Loucy (cell line): Measurements from ENCODE around the gene C1QTNF3.

ENCODE experiments used
- H2AFZ ChIP-seq: fragments of 200-600 bp; sonication (generic); 2 replicates; pipeline ENCODE4 v1.6.0; 2016; ENCODE audit warnings: antibody characterized with exemption, mild to moderate bottlenecking, low read length, moderate library complexity
- H3F3A ChIP-seq: fragments of 200-600 bp; 2 replicates; pipeline ENCODE4 v1.6.0; 2016; ENCODE audit warnings: antibody characterized with exemption, low read depth, mild to moderate bottlenecking
- H3K27me3 ChIP-seq: fragments of 200-600 bp; sonication (generic); 2 replicates; pipeline ENCODE4 v1.6.1; 2014; ENCODE audit warnings: low read length, mild to moderate bottlenecking; ENCODE audit not compliant: insufficient read depth, poor library complexity, severe bottlenecking
- H3K36me3 ChIP-seq: fragments of 200-600 bp; sonication (generic); 2 replicates; pipeline ENCODE4 v1.6.1; 2016; ENCODE audit warnings: low read length; ENCODE audit not compliant: insufficient read depth
- H3K4me1 ChIP-seq: fragments of 200-600 bp; sonication (generic); 2 replicates; pipeline ENCODE4 v1.5.1; 2014; ENCODE audit warnings: low read length, mild to moderate bottlenecking; ENCODE audit not compliant: insufficient read depth, poor library complexity, severe bottlenecking
- H3K4me2 ChIP-seq: fragments of 200-600 bp; sonication (generic); 2 replicates; pipeline ENCODE4 v1.6.0; 2014; ENCODE audit warnings: antibody characterized with exemption, low read length, low read depth, mild to moderate bottlenecking; ENCODE audit not compliant: poor library complexity, severe bottlenecking
- H3K4me3 ChIP-seq: fragments of 200-600 bp; sonication (generic); 2 replicates; pipeline ENCODE4 v1.5.1; 2014; ENCODE audit warnings: low read length, mild to moderate bottlenecking, mixed read lengths; ENCODE audit not compliant: poor library complexity, severe bottlenecking
- H3K79me2 ChIP-seq: fragments of 200-600 bp; sonication (generic); 2 replicates; pipeline ENCODE4 v1.6.1; 2014; ENCODE audit warnings: low read length; ENCODE audit not compliant: insufficient read depth
- H3K9ac ChIP-seq: fragments of 200-600 bp; sonication (generic); 2 replicates; pipeline ENCODE4 v1.6.0; 2014; ENCODE audit warnings: mild to moderate bottlenecking, low read depth, low read length, moderate library complexity; ENCODE audit not compliant: poor library complexity, severe bottlenecking
- H3K9me2 ChIP-seq: fragments of 200-600 bp; sonication (generic); replicated peaks from 2 replicates; pipeline ENCODE4 v1.6.1; 2016; ENCODE audit warnings: low read depth, low read length, mixed read lengths
- H3K9me3 ChIP-seq: fragments of 200-600 bp; sonication (generic); 2 replicates; pipeline ENCODE4 v1.6.1; 2014; ENCODE audit warnings: mild to moderate bottlenecking, antibody characterized with exemption, low read length, low read depth; ENCODE audit not compliant: insufficient read depth
- H4K20me1 ChIP-seq: fragments of 200-600 bp; sonication (generic); 2 replicates; pipeline ENCODE4 v1.6.0; 2014; ENCODE audit warnings: antibody characterized with exemption, low read length, mild to moderate bottlenecking; ENCODE audit not compliant: insufficient read depth, poor library complexity, severe bottlenecking
- CTCF ChIP-seq: fragments of 200-600 bp; sonication (generic); conservative IDR thresholded peaks from 2 replicates; pipeline ENCODE4 v1.5.1; 2014; ENCODE audit warnings: mild to moderate bottlenecking, antibody characterized with exemption, low read length
- EZH2phosphoT487 ChIP-seq: fragments of 200-600 bp; IDR thresholded peaks from 2 replicates; pipeline ENCODE4 v1.6.1; 2018; ENCODE audit warnings: antibody characterized with exemption, mild to moderate bottlenecking, moderate library complexity, borderline replicate concordance

The C1QTNF3 gene

DNA sequence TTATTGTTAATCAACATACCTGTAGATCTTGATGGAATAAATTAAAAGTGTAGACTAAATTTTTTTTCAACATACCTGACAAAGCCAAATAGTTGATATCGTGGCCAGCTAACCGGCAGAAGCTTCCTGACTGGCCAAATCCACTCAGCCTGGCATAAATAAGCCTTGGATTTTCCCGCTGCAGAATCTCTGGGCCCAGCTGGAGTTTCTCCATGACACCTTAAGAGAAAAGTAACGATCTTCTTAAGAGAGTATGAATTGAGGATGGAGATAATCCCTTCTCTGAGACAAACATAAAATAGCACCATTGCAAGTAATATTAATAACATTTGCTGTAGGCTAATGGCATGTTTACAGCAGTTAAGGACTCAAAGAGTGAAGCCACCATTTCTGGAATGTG lies 37.3 kb downstream of the C1QTNF3 start:
- TF ChIP-seq CTCF (no peak), EZH2phosphoT487 (no peak)
- H3K4me1 ChIP-seq: peaks cover 23% of the 10 kb centered on the region
- H3K9ac ChIP-seq: no peak overlapping the region
- no peaks in the 10 kb centered on the region for H3K27me3 ChIP-seq
- no peak overlapping the region for H3K4me3 ChIP-seq
- no peaks in the 10 kb centered on the region for H3K36me3 ChIP-seq
- no peaks in the 10 kb centered on the region for H4K20me1 ChIP-seq
- H3K4me2 ChIP-seq: peak overlapping the region; percentile 94
- no peaks in the 10 kb centered on the region for H3K9me3 ChIP-seq
- peaks cover 9% of the 10 kb centered on the region for H3K79me2 ChIP-seq
- H2AFZ ChIP-seq: no peak overlapping the region
- no peaks in the 10 kb centered on the region for H3K9me2 ChIP-seq
- no peaks in the 10 kb centered on the region for H3F3A ChIP-seq

DNA sequence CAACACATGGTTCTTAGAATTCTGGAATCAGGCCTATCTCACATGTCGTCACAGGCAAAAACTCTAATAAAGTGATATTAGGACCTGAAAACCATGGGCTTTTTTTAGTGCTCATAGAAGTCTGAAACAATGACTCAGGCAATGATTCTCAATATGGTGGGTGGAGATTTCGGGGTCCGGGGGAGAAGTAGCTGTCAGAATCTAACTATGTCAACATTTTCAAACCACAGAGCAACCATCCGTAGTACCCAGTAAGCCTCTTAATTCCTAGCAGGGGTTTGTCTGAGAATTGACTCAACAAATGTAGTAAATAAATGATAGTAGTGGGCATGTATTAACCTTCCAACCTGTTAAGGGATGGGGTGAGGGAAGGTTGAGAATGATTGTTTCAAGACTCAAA lies 37.8 kb downstream of the C1QTNF3 start:
- H2AFZ ChIP-seq: no peak overlapping the region
- no peak overlapping the region for H3K9ac ChIP-seq
- H3K9me2 ChIP-seq: no peaks in the 10 kb centered on the region
- H3K9me3 ChIP-seq: no peaks in the 10 kb centered on the region
- peaks cover 23% of the 10 kb centered on the region for H3K4me1 ChIP-seq
- H3F3A ChIP-seq: no peaks in the 10 kb centered on the region
- H3K79me2 ChIP-seq: peaks cover 9% of the 10 kb centered on the region
- H3K4me2 ChIP-seq: peak overlapping the region; percentile 94
- H3K4me3 ChIP-seq: no peak overlapping the region
- TF ChIP-seq EZH2phosphoT487: no peak
- no peak for TF ChIP-seq CTCF
- H4K20me1 ChIP-seq: no peaks in the 10 kb centered on the region
- no peaks in the 10 kb centered on the region for H3K36me3 ChIP-seq
- H3K27me3 ChIP-seq: no peaks in the 10 kb centered on the region

- no peak overlapping the region for H2AFZ ChIP-seq
- H3K9me2 ChIP-seq: no peaks in the 10 kb centered on the region
- no peak overlapping the region for H3K9ac ChIP-seq
- no peaks in the 10 kb centered on the region for H3K9me3 ChIP-seq
- H4K20me1 ChIP-seq: no peaks in the 10 kb centered on the region
- TF ChIP-seq CTCF (no peak), EZH2phosphoT487 (no peak)
- peaks cover 9% of the 10 kb centered on the region for H3K79me2 ChIP-seq
- H3K27me3 ChIP-seq: no peaks in the 10 kb centered on the region
- no peak overlapping the region for H3K4me3 ChIP-seq
- no peaks in the 10 kb centered on the region for H3K36me3 ChIP-seq
- H3K4me2 ChIP-seq: no peak overlapping the region
- no peaks in the 10 kb centered on the region for H3F3A ChIP-seq
- H3K4me1 ChIP-seq: peaks cover 14% of the 10 kb centered on the region
Measured at GRCh38 chr5:34003941-34004340, 39.1 kb downstream of the C1QTNF3 start.
